Measurements from ENCODE around the gene C10orf143. TPM values are rescaled to one million over a fixed set of nuclear protein-coding genes. Genes with fewer than 3 reads are reported as not detected.

C10orf143 gene
- total and polyA plus RNA-seq, 2 of the 4 experiments (the other 2 are of a cell fraction) = 0.36 to 0.60 TPM

DNA sequence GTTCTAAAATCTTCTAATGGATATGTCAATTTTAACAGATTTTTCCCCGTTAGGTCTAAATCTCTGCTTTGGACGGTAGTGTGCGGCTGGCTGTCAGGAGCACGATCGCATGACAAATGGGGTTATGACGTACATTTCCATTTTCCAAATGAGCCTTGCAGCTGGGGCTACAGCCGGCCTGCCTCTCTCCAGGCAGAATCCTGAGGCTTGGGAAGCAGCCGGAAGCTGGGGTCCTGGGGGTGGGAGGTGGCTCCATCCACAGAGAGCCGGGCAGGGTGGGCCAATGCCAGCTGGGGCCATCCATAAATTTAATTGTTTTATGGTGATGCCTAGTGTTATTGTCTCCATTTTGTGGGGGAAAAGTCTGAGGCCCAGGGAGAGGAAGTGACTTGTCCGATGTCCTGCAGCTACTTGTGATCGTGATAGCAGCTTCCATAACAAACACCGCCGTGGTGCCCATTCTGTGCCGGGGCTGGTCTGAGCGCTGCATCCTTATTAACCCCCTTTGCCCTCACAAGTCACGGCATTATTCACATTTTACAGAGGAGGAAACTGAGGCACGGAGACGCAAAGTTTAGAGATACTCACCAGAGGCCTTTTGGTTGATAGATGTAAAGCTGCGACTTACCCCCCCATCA is 93.5 kb downstream of the C10orf143 start:
- H2BK20ac ChIP-seq (ENCODE audit: low read depth, low read length) = no peak overlapping the region
- no peak overlapping the region for H2BK120ac ChIP-seq (ENCODE audit: low read depth, low read length)
- no peaks in the 10 kb centered on the region for H3K36me3 ChIP-seq (ENCODE audit: control insufficient read depth, insufficient read depth, low read length)
- BruUV-seq (replicated peaks) = no TSS peak
- no peak overlapping the region for H3K14ac ChIP-seq (replicated peaks; ENCODE audit: low read depth, low read length)
- H3K4me1 ChIP-seq (ENCODE audit: control insufficient read depth, insufficient read depth, low read length) = peaks cover 4% of the 10 kb centered on the region; the same call in 1 of the 2 replicates
- H4K8ac ChIP-seq (ENCODE audit: low read depth in 2 of 2, low read length in 2 of 2) = no peak overlapping the region
- H4K91ac ChIP-seq (ENCODE audit: insufficient read depth, low read depth, low read length) = no peak overlapping the region
- intact Hi-C loops (cut with micrococcal nuclease) = no loop called here
- H3K9me1 ChIP-seq (ENCODE audit: insufficient read depth, low read length) = no peaks in the 10 kb centered on the region
- no peaks in the 10 kb centered on the region for H3K27me3 ChIP-seq (ENCODE audit: control insufficient read depth, insufficient read depth, low read length)
- H3K4me3 ChIP-seq (ENCODE audit: insufficient read depth, low read depth, low read length) = no peak overlapping the region
- CTCF ChIA-PET = no interaction called here
- DNase-seq (no peak), ATAC-seq (ENCODE audit: low read depth) (no peak)
- no peak overlapping the region for H2AK5ac ChIP-seq (ENCODE audit: low read depth, low read length)
- no peak overlapping the region for H3K56ac ChIP-seq (ENCODE audit: extremely low read depth, insufficient read depth, low read length)
- no peak overlapping the region for H3K18ac ChIP-seq (ENCODE audit: low read depth, low read length)
- no peak for TF ChIP-seq NFE2L2 (IDR thresholded peaks at IDR 0.05; ENCODE audit: low read depth, low read length)
- no peak for TF ChIP-seq BHLHE40 (IDR thresholded peaks at IDR 0.05; ENCODE audit: low read depth, low read length)
- TF ChIP-seq, protein P1, sequence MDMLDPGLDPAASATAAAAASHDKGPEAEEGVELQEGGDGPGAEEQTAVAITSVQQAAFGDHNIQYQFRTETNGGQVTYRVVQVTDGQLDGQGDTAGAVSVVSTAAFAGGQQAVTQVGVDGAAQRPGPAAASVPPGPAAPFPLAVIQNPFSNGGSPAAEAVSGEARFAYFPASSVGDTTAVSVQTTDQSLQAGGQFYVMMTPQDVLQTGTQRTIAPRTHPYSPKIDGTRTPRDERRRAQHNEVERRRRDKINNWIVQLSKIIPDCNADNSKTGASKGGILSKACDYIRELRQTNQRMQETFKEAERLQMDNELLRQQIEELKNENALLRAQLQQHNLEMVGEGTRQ (IDR thresholded peaks at IDR 0.05; ENCODE audit: low read depth, low read length) = no peak
- H2BK5ac ChIP-seq (ENCODE audit: low read depth, low read length, poor library complexity, severe bottlenecking) = no peak overlapping the region
- in situ Hi-C loops (cut with MboI; ENCODE audit: low sequenced_read_pairs) = no loop called here
- H2AFZ ChIP-seq (replicated peaks; ENCODE audit: low read length, poor library complexity) = no peak overlapping the region
- no peak overlapping the region for H3K4ac ChIP-seq (ENCODE audit: low read depth, low read length)
- no peak overlapping the region for H3K4me2 ChIP-seq (ENCODE audit: low read depth, low read length)
- H3K23ac ChIP-seq (ENCODE audit: low read depth, low read length) = no peak overlapping the region
- no peak overlapping the region for H2AK9ac ChIP-seq (replicated peaks; ENCODE audit: low read depth, low read length, poor library complexity)
- no peak overlapping the region for H2BK15ac ChIP-seq (ENCODE audit: low read depth, low read length)
- POLR2A ChIA-PET (ENCODE audit: unreplicated experiment) = no interaction called here
- WGBS, 2 experiments (ENCODE audit: extremely low coverage in 2 of 2, insufficient read length in 1 of 2) = no CpG with 5 or more reads among the region's 19 CpGs
- no peaks in the 10 kb centered on the region for H4K20me1 ChIP-seq (ENCODE audit: insufficient read depth, low read length)
- H3K9me3 ChIP-seq (ENCODE audit: control insufficient read depth, insufficient read depth, low read length) = no peaks in the 10 kb centered on the region; the same call in 1 of the 2 replicates
- H3K9ac ChIP-seq (ENCODE audit: low read depth, low read length) = no peak overlapping the region
- no peak overlapping the region for H3K27ac ChIP-seq (ENCODE audit: insufficient read depth, low read length)
- H3K79me1 ChIP-seq (ENCODE audit: low read depth in 1 of 2, low read length in 2 of 2) = no peaks in the 10 kb centered on the region
- no peak overlapping the region for H4K5ac ChIP-seq (ENCODE audit: low read depth, low read length)
- dilution Hi-C loops (cut with HindIII; ENCODE audit: low sequenced_read_pairs, unreplicated experiment) = no loop called here
